K562 (cell line): ENCODE measurements around the gene TMEM167B. TPM values are rescaled to one million over a fixed set of nuclear protein-coding genes. Genes with fewer than 3 reads are reported as not detected.
A peak's percentile ranks its signal among the peaks of the same experiment; 100 is the strongest.

ENCODE experiments used
- DACH1 ChIP-seq: fragments of 450-650 bp; IDR thresholded peaks from 2 replicates; pipeline ENCODE4 v1.6.1; 2018; ENCODE audit not compliant: partially characterized antibody
- DEAF1 ChIP-seq: fragments of 450-650 bp; formaldehyde crosslinking; IDR thresholded peaks from 2 replicates; pipeline ENCODE4 v1.4.0; 2020; ENCODE audit warnings: mild to moderate bottlenecking, moderate library complexity
- E2F3 ChIP-seq: fragments of 250-450 bp; sonication (Bioruptor Pico); IDR thresholded peaks from 2 replicates; pipeline ENCODE4 v1.4.0; 2020; ENCODE audit warnings: mild to moderate bottlenecking
- ETV5 ChIP-seq: sonication (generic); formaldehyde crosslinking; IDR thresholded peaks from 2 replicates; pipeline ENCODE4 v1.4.0; 2020; ENCODE audit warnings: low read depth, mild to moderate bottlenecking, missing genetic modification reagents
- HIVEP1 ChIP-seq: fragments of 250-450 bp; sonication (Bioruptor Pico); IDR thresholded peaks from 2 replicates; pipeline ENCODE4 v1.4.0; 2020; ENCODE audit warnings: mild to moderate bottlenecking
- JUN ChIP-seq, 2 experiments: sonication (generic) in 1 of 2; formaldehyde crosslinking in 1 of 2; IDR thresholded peaks; 2 replicates each; pipeline versions ENCODE4 v1.6.1 to v1.8.0; 2012 to 2022; ENCODE audit warnings: borderline replicate concordance in 2 of 2, mild to moderate bottlenecking in 2 of 2, improper control_type of control experiment in 1 of 2, low read depth in 1 of 2, low read length in 1 of 2, missing genetic modification reagents in 1 of 2
- MAFF ChIP-seq: IDR thresholded peaks from 2 replicates; pipeline ENCODE4 v1.6.1; 2012; ENCODE audit warnings: low read length, improper control_type of control experiment
- NCOA4 ChIP-seq: fragments of 450-650 bp; IDR thresholded peaks from 2 replicates; pipeline ENCODE4 v1.6.1; 2018; ENCODE audit warnings: mild to moderate bottlenecking; ENCODE audit not compliant: partially characterized antibody
- NFE2 ChIP-seq: IDR thresholded peaks from 2 replicates; pipeline ENCODE4 v1.6.1; 2014; ENCODE audit warnings: antibody characterized with exemption, low read depth
- PHF21A ChIP-seq: fragments of 450-650 bp; IDR thresholded peaks from 2 replicates; pipeline ENCODE4 v1.6.1; 2017; ENCODE audit warnings: low read depth, borderline replicate concordance
- RBM22 ChIP-seq: fragments of 200-400 bp; formaldehyde crosslinking; IDR thresholded peaks from 2 replicates; pipeline ENCODE4 v1.6.1; 2018; ENCODE audit warnings: low read length, low read depth; ENCODE audit not compliant: poor library complexity, severe bottlenecking
- RHOXF2B ChIP-seq: fragments of 250-450 bp; sonication (Bioruptor Pico); conservative IDR thresholded peaks from 2 replicates; pipeline ENCODE4 v1.5.1; 2021
- SRSF9 ChIP-seq: fragments of 200-400 bp; formaldehyde crosslinking; IDR thresholded peaks from 2 replicates; pipeline ENCODE4 v1.6.1; 2017; ENCODE audit warnings: low read depth, low read length, borderline replicate concordance
- TBL1XR1 ChIP-seq, 2 experiments: IDR thresholded peaks; 2 replicates each; pipeline ENCODE4 v1.6.1; 2012; ENCODE audit warnings: improper control_type of control experiment in 2 of 2, low read length in 2 of 2, mild to moderate bottlenecking in 1 of 2
- TCFL5 ChIP-seq: fragments of 250-450 bp; sonication (Bioruptor Pico); conservative IDR thresholded peaks from 2 replicates; pipeline ENCODE4 v1.6.1; 2021; ENCODE audit warnings: mild to moderate bottlenecking, moderate library complexity, matching md5 sums
- ZC3H4 ChIP-seq: sonication (generic); formaldehyde crosslinking; IDR thresholded peaks from 2 replicates; pipeline ENCODE4 v1.9.0; 2021; ENCODE audit warnings: missing genetic modification reagents, borderline replicate concordance
- ZFX ChIP-seq: sonication (generic); formaldehyde crosslinking; IDR thresholded peaks from 2 replicates; pipeline ENCODE4 v1.8.0; 2022; ENCODE audit warnings: mild to moderate bottlenecking, missing genetic modification reagents, moderate library complexity
- ZNF121 ChIP-seq: sonication (generic); formaldehyde crosslinking; conservative IDR thresholded peaks from 2 replicates; pipeline ENCODE4 v1.8.0; 2022; ENCODE audit warnings: missing genetic modification reagents
- ZNF324 ChIP-seq: fragments of 250-450 bp; sonication (Bioruptor Pico); IDR thresholded peaks from 2 replicates; pipeline ENCODE4 v1.4.0; 2020; ENCODE audit warnings: mild to moderate bottlenecking
- ZNF408 ChIP-seq: fragments of 250-450 bp; sonication (Bioruptor Pico); IDR thresholded peaks from 2 replicates; pipeline ENCODE4 v1.4.0; 2020; ENCODE audit warnings: low read depth, mild to moderate bottlenecking, moderate library complexity
- polyA plus RNA-seq, 8 experiments: library from polyadenylated mRNA; depleted of rRNA in 4 of 8; stranded (reverse) in 5 of 8; unstranded in 3 of 8; fragments of >200 nt; fragmentation: Nextera tagmentation in 2 of 8; fragmentation: Illumina TruSeq in 1 of 8; extraction: Ambion mirVana in 2 of 8; extraction: Trizol in 1 of 8; gene quantifications; 2 replicates each; pipeline versions ENCODE4 v1.2.1 to v1.2.3, GENCODE V29; 2011 to 2014; ENCODE audit warnings: inconsistent platforms in 1 of 8, missing spikeins in 1 of 8
- total RNA-seq, 7 experiments: library from RNA; depleted of rRNA in 6 of 7; stranded (reverse); fragments of >200 nt in 6 of 7; fragmentation: Illumina TruSeq in 2 of 7; extraction: Trizol in 2 of 7; gene quantifications; 2 replicates each; pipeline versions ENCODE4 v1.2.1 to v1.2.3, GENCODE V29; 2011 to 2021; ENCODE audit warnings: low replicate concordance in 1 of 7
- TF ChIP-seq, protein P1 (sequence below): fragments of 250-450 bp; sonication (Bioruptor Pico); IDR thresholded peaks from 2 replicates; pipeline ENCODE4 v1.4.0; 2020; ENCODE audit warnings: mild to moderate bottlenecking, moderate library complexity, borderline replicate concordance
- TF ChIP-seq, protein P2 (sequence below): IDR thresholded peaks from 2 replicates; pipeline ENCODE4 v1.6.1; 2012; ENCODE audit warnings: low read depth, low read length, improper control_type of control experiment, borderline replicate concordance

TMEM167B gene
- total and polyA plus RNA-seq, 9 of the 15 experiments (the other 6 are each of a cell fraction or from before 2014, with no cell fraction given): 17.2 to 36.4 (median 32.2) TPM

- TF ChIP-seq TCFL5 (CRISPR knock-in tag) (no peak), ZNF324 (CRISPR knock-in tag) (no peak), ETV5 (CRISPR knock-in tag) (peak; percentile 58; the same call in 1 of the 2 replicates), ZNF408 (no peak), DACH1 (peak; percentile 8), TBL1XR1 (IDR thresholded peaks at IDR 0.05; ENCODE audit: low read length in 2 of 2) (peak; percentile 63 to 92; a peak in 3 of 4 replicates), ZC3H4 (CRISPR knock-in tag) (no peak), JUN (IDR thresholded peaks at IDR 0.05; ENCODE audit: borderline replicate concordance, low read depth, low read length) (peak; percentile 69; the same call in 1 of the 2 replicates), JUN (CRISPR knock-in tag; IDR thresholded peaks at IDR 0.05; ENCODE audit: borderline replicate concordance) (peak; percentile 66; the same call in 1 of the 2 replicates), SRSF9 (no peak), PHF21A (peak; percentile 57), NCOA4 (peak; percentile 100), E2F3 (CRISPR knock-in tag) (no peak; the same call in 1 of the 2 replicates), DEAF1 (CRISPR knock-in tag) (peak; percentile 100), NFE2 (peak; percentile 53), RHOXF2B (no peak), ZNF121 (CRISPR knock-in tag) (no peak), HIVEP1 (no peak), RBM22 (no peak), ZFX (peak; percentile 97), MAFF (0 out of 2 replicates have a peak, but pooled peaks have one; percentile 1)
- TF ChIP-seq, protein P1, sequence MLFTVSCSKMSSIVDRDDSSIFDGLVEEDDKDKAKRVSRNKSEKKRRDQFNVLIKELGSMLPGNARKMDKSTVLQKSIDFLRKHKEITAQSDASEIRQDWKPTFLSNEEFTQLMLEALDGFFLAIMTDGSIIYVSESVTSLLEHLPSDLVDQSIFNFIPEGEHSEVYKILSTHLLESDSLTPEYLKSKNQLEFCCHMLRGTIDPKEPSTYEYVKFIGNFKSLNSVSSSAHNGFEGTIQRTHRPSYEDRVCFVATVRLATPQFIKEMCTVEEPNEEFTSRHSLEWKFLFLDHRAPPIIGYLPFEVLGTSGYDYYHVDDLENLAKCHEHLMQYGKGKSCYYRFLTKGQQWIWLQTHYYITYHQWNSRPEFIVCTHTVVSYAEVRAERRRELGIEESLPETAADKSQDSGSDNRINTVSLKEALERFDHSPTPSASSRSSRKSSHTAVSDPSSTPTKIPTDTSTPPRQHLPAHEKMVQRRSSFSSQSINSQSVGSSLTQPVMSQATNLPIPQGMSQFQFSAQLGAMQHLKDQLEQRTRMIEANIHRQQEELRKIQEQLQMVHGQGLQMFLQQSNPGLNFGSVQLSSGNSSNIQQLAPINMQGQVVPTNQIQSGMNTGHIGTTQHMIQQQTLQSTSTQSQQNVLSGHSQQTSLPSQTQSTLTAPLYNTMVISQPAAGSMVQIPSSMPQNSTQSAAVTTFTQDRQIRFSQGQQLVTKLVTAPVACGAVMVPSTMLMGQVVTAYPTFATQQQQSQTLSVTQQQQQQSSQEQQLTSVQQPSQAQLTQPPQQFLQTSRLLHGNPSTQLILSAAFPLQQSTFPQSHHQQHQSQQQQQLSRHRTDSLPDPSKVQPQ: no peak
- TF ChIP-seq, protein P2, sequence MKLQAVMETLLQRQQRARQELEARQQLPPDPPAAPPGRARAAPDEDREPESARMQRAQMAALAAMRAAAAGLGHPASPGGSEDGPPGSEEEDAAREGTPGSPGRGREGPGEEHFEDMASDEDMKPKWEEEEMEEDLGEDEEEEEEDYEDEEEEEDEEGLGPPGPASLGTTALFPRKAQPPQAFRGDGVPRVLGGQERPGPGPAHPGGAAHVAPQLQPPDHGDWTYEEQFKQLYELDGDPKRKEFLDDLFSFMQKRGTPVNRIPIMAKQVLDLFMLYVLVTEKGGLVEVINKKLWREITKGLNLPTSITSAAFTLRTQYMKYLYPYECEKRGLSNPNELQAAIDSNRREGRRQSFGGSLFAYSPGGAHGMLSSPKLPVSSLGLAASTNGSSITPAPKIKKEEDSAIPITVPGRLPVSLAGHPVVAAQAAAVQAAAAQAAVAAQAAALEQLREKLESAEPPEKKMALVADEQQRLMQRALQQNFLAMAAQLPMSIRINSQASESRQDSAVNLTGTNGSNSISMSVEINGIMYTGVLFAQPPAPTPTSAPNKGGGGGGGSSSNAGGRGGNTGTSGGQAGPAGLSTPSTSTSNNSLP: peak; percentile 59; the same call in 1 of the 2 replicates
Measured at GRCh38 chr1:109090196-109091077, at the start of gene TMEM167B (continued).
